HEK293 (cell line): Measurements from ENCODE around the gene PHC3.

Experiments used
- GLI4 ChIP-seq: fragments of 450-650 bp; formaldehyde crosslinking; IDR thresholded peaks from 2 replicates; pipeline ENCODE4 v1.5.1; 2016; ENCODE audit warnings: missing biosample characterization, missing genetic modification characterization
- ZNF266 ChIP-seq: fragments of 450-650 bp; formaldehyde crosslinking; IDR thresholded peaks from 2 replicates; pipeline ENCODE4 v1.5.1; 2016; ENCODE audit warnings: missing biosample characterization, missing genetic modification characterization, low read depth
- ZNF335 ChIP-seq: fragments of 450-650 bp; formaldehyde crosslinking; conservative IDR thresholded peaks from 2 replicates; pipeline ENCODE4 v1.5.1; 2016; ENCODE audit warnings: missing biosample characterization, missing genetic modification characterization
- ZNF677 ChIP-seq: fragments of 450-650 bp; IDR thresholded peaks from 2 replicates; pipeline ENCODE4 v1.5.0; 2018; ENCODE audit warnings: missing biosample characterization, mild to moderate bottlenecking, missing genetic modification characterization, moderate library complexity
- ZNF76 ChIP-seq: fragments of 450-650 bp; formaldehyde crosslinking; IDR thresholded peaks from 2 replicates; pipeline ENCODE4; 2016; ENCODE audit warnings: low read depth, missing biosample characterization, missing genetic modification characterization, borderline replicate concordance
- TF ChIP-seq, protein P1 (sequence below): fragments of 450-650 bp; formaldehyde crosslinking; conservative IDR thresholded peaks from 2 replicates; pipeline ENCODE4 v1.5.1; 2016; ENCODE audit warnings: low read depth, missing biosample characterization, missing genetic modification characterization
- TF ChIP-seq, protein P2 (sequence below): fragments of 450-650 bp; formaldehyde crosslinking; IDR thresholded peaks from 2 replicates; pipeline ENCODE4 v1.5.1; 2016; ENCODE audit warnings: missing biosample characterization, missing genetic modification characterization, low read depth
- TF ChIP-seq, protein P3 (sequence below): fragments of 450-650 bp; formaldehyde crosslinking; IDR thresholded peaks from 2 replicates; pipeline ENCODE4 v1.5.1; 2017; ENCODE audit warnings: missing biosample characterization, missing genetic modification characterization
- TF ChIP-seq, protein P4 (sequence below): fragments of 450-650 bp; formaldehyde crosslinking; IDR thresholded peaks from 2 replicates; pipeline ENCODE4 v1.5.1; 2016; ENCODE audit warnings: missing biosample characterization, missing genetic modification characterization
- TF ChIP-seq, protein P5 (sequence below): fragments of 450-650 bp; formaldehyde crosslinking; IDR thresholded peaks from 2 replicates; pipeline ENCODE4 v1.5.1; 2016; ENCODE audit warnings: missing biosample characterization, missing genetic modification characterization, borderline replicate concordance
- TF ChIP-seq, protein P6 (sequence below): fragments of 450-650 bp; formaldehyde crosslinking; IDR thresholded peaks from 2 replicates; pipeline ENCODE4 v1.5.1; 2016; ENCODE audit warnings: missing biosample characterization, missing genetic modification characterization
- TF ChIP-seq, protein P7 (sequence below): fragments of 450-650 bp; formaldehyde crosslinking; IDR thresholded peaks from 2 replicates; pipeline ENCODE4 v1.5.1; 2016; ENCODE audit warnings: missing biosample characterization, missing genetic modification characterization

The PHC3 gene

DNA sequence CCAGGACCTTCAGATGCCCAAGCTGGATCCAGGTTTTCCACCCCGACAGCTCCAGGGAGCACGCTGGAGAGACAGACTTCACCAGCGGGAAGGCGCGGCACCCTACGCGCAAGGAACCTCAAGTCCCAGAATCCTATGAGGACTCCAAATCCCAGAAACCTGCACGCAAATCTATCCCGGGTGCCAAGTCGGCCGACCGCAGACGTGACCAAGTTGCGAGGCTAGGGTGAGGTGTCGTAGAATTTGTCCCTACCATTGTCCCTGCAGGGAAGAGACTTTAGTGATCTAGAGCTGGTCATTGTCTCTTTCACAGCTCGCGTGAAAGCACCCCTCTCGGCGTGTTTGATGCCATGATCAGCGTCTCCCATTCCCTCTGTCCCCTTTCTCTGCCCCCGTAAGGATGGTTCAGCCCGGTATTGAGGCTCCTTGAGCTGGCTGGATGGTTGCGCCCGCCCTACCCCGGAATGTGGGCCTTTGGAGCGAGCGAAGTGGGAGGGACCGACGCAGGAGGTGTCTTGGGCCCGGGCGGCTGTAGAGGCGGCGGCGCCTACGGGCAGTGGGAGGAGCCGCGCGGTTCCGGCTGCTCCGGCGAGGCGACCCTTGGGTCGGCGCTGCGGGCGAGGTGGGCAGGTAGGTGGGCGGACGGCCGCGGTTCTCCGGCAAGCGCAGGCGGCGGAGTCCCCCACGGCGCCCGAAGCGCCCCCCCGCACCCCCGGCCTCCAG is 40.6 kb upstream of the PHC3 start, which contains the start of gene PRKCI (continued):
- TF ChIP-seq, protein P1, sequence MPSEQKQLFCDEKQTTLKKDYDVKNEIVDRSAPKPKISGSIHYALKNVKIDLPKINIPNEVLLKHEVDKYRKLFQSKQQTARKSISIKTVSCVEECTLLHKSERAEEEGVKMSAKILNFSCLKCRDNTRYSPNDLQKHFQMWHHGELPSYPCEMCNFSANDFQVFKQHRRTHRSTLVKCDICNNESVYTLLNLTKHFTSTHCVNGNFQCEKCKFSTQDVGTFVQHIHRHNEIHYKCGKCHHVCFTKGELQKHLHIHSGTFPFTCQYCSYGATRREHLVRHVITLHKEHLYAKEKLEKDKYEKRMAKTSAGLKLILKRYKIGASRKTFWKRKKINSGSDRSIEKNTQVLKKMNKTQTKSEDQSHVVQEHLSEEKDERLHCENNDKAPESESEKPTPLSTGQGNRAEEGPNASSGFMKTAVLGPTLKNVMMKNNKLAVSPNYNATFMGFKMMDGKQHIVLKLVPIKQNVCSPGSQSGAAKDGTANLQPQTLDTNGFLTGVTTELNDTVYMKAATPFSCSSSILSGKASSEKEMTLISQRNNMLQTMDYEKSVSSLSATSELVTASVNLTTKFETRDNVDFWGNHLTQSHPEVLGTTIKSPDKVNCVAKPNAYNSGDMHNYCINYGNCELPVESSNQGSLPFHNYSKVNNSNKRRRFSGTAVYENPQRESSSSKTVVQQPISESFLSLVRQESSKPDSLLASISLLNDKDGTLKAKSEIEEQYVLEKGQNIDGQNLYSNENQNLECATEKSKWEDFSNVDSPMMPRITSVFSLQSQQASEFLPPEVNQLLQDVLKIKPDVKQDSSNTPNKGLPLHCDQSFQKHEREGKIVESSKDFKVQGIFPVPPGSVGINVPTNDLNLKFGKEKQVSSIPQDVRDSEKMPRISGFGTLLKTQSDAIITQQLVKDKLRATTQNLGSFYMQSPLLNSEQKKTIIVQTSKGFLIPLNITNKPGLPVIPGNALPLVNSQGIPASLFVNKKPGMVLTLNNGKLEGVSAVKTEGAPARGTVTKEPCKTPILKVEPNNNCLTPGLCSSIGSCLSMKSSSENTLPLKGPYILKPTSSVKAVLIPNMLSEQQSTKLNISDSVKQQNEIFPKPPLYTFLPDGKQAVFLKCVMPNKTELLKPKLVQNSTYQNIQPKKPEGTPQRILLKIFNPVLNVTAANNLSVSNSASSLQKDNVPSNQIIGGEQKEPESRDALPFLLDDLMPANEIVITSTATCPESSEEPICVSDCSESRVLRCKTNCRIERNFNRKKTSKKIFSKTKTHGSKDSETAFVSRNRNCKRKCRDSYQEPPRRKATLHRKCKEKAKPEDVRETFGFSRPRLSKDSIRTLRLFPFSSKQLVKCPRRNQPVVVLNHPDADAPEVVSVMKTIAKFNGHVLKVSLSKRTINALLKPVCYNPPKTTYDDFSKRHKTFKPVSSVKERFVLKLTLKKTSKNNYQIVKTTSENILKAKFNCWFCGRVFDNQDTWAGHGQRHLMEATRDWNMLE (tag by site-specific recombination), result 0 out of 2 replicates have a peak, but pooled peaks have one; percentile 17
- TF ChIP-seq, protein P2, sequence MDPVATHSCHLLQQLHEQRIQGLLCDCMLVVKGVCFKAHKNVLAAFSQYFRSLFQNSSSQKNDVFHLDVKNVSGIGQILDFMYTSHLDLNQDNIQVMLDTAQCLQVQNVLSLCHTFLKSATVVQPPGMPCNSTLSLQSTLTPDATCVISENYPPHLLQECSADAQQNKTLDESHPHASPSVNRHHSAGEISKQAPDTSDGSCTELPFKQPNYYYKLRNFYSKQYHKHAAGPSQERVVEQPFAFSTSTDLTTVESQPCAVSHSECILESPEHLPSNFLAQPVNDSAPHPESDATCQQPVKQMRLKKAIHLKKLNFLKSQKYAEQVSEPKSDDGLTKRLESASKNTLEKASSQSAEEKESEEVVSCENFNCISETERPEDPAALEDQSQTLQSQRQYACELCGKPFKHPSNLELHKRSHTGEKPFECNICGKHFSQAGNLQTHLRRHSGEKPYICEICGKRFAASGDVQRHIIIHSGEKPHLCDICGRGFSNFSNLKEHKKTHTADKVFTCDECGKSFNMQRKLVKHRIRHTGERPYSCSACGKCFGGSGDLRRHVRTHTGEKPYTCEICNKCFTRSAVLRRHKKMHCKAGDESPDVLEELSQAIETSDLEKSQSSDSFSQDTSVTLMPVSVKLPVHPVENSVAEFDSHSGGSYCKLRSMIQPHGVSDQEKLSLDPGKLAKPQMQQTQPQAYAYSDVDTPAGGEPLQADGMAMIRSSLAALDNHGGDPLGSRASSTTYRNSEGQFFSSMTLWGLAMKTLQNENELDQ (tag by site-specific recombination), result no peak
- TF ChIP-seq, protein P3, sequence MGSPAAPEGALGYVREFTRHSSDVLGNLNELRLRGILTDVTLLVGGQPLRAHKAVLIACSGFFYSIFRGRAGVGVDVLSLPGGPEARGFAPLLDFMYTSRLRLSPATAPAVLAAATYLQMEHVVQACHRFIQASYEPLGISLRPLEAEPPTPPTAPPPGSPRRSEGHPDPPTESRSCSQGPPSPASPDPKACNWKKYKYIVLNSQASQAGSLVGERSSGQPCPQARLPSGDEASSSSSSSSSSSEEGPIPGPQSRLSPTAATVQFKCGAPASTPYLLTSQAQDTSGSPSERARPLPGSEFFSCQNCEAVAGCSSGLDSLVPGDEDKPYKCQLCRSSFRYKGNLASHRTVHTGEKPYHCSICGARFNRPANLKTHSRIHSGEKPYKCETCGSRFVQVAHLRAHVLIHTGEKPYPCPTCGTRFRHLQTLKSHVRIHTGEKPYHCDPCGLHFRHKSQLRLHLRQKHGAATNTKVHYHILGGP (tag by site-specific recombination), result no peak
- TF ChIP-seq GLI4 (no peak), ZNF266 (tag by site-specific recombination) (no peak), ZNF335 (tag by site-specific recombination) (peak; percentile 73), ZNF677 (tag by site-specific recombination) (no peak), ZNF76 (peak; percentile 98)
- TF ChIP-seq, protein P4, sequence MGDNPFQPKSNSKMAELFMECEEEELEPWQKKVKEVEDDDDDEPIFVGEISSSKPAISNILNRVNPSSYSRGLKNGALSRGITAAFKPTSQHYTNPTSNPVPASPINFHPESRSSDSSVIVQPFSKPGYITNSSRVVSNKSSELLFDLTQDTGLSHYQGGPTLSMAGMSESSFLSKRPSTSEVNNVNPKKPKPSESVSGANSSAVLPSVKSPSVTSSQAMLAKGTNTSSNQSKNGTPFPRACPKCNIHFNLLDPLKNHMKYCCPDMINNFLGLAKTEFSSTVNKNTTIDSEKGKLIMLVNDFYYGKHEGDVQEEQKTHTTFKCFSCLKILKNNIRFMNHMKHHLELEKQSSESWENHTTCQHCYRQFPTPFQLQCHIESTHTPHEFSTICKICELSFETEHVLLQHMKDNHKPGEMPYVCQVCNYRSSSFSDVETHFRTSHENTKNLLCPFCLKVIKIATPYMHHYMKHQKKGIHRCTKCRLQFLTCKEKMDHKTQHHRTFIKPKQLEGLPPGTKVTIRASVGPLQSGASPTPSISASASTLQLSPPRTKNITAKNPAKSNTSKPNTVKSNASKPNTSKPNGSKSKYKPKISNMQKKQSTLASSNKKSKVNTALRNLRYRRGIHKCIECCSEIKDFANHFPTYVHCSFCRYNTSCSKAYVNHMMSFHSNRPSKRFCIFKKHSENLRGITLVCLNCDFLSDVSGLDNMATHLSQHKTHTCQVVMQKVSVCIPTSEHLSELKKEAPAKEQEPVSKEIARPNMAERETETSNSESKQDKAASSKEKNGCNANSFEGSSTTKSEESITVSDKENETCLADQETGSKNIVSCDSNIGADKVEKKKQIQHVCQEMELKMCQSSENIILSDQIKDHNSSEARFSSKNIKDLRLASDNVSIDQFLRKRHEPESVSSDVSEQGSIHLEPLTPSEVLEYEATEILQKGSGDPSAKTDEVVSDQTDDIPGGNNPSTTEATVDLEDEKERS (tag by site-specific recombination), result no peak
- TF ChIP-seq, protein P5, sequence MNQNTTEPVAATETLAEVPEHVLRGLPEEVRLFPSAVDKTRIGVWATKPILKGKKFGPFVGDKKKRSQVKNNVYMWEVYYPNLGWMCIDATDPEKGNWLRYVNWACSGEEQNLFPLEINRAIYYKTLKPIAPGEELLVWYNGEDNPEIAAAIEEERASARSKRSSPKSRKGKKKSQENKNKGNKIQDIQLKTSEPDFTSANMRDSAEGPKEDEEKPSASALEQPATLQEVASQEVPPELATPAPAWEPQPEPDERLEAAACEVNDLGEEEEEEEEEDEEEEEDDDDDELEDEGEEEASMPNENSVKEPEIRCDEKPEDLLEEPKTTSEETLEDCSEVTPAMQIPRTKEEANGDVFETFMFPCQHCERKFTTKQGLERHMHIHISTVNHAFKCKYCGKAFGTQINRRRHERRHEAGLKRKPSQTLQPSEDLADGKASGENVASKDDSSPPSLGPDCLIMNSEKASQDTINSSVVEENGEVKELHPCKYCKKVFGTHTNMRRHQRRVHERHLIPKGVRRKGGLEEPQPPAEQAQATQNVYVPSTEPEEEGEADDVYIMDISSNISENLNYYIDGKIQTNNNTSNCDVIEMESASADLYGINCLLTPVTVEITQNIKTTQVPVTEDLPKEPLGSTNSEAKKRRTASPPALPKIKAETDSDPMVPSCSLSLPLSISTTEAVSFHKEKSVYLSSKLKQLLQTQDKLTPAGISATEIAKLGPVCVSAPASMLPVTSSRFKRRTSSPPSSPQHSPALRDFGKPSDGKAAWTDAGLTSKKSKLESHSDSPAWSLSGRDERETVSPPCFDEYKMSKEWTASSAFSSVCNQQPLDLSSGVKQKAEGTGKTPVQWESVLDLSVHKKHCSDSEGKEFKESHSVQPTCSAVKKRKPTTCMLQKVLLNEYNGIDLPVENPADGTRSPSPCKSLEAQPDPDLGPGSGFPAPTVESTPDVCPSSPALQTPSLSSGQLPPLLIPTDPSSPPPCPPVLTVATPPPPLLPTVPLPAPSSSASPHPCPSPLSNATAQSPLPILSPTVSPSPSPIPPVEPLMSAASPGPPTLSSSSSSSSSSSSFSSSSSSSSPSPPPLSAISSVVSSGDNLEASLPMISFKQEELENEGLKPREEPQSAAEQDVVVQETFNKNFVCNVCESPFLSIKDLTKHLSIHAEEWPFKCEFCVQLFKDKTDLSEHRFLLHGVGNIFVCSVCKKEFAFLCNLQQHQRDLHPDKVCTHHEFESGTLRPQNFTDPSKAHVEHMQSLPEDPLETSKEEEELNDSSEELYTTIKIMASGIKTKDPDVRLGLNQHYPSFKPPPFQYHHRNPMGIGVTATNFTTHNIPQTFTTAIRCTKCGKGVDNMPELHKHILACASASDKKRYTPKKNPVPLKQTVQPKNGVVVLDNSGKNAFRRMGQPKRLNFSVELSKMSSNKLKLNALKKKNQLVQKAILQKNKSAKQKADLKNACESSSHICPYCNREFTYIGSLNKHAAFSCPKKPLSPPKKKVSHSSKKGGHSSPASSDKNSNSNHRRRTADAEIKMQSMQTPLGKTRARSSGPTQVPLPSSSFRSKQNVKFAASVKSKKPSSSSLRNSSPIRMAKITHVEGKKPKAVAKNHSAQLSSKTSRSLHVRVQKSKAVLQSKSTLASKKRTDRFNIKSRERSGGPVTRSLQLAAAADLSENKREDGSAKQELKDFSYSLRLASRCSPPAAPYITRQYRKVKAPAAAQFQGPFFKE, result no peak
- TF ChIP-seq, protein P6, sequence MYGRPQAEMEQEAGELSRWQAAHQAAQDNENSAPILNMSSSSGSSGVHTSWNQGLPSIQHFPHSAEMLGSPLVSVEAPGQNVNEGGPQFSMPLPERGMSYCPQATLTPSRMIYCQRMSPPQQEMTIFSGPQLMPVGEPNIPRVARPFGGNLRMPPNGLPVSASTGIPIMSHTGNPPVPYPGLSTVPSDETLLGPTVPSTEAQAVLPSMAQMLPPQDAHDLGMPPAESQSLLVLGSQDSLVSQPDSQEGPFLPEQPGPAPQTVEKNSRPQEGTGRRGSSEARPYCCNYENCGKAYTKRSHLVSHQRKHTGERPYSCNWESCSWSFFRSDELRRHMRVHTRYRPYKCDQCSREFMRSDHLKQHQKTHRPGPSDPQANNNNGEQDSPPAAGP (tag by site-specific recombination), result peak; percentile 95
- TF ChIP-seq, protein P7, sequence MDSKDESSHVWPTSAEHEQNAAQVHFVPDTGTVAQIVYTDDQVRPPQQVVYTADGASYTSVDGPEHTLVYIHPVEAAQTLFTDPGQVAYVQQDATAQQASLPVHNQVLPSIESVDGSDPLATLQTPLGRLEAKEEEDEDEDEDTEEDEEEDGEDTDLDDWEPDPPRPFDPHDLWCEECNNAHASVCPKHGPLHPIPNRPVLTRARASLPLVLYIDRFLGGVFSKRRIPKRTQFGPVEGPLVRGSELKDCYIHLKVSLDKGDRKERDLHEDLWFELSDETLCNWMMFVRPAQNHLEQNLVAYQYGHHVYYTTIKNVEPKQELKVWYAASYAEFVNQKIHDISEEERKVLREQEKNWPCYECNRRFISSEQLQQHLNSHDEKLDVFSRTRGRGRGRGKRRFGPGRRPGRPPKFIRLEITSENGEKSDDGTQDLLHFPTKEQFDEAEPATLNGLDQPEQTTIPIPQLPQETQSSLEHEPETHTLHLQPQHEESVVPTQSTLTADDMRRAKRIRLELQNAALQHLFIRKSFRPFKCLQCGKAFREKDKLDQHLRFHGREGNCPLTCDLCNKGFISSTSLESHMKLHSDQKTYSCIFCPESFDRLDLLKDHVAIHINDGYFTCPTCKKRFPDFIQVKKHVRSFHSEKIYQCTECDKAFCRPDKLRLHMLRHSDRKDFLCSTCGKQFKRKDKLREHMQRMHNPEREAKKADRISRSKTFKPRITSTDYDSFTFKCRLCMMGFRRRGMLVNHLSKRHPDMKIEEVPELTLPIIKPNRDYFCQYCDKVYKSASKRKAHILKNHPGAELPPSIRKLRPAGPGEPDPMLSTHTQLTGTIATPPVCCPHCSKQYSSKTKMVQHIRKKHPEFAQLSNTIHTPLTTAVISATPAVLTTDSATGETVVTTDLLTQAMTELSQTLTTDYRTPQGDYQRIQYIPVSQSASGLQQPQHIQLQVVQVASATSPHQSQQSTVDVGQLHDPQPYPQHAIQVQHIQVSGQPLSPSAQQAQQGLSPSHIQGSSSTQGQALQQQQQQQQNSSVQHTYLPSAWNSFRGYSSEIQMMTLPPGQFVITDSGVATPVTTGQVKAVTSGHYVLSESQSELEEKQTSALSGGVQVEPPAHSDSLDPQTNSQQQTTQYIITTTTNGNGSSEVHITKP, result peak; percentile 100
